C4-2B (cell line): ENCODE results near the gene NMBR.
"Not testable (repeated sequence)": the region's sequence is repeated elsewhere in the genome, so short reads cannot be mapped to it uniquely, and the experiment has no call there.

Experiments
- ZFX ChIP-seq: fragments of 450-650 bp; IDR thresholded peaks from 2 replicates; pipeline ENCODE4 v1.6.1; 2017
- TF ChIP-seq, protein P1 (sequence below): fragments of 450-650 bp; conservative IDR thresholded peaks from 2 replicates; pipeline ENCODE4 v1.5.1; 2017; ENCODE audit warnings: mild to moderate bottlenecking

DNA sequence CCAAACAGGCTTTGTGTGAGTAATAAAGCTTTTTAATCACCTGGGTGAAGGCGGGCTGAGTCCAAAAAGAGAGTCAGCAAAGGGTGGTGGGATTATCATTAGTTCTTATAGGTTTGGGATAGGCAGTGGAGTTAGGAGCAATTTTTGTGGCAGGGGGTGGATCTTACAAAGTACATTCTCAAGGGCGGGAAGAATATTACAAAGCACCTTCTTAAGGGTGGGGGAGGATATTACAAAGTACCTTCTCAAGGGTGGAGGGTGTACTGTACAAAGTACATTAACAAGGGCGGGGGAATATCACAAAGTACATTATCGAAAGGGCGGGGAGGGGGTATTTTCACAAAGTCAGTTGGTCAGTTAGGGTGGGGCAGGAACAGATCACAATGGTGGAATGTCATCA is 42.1 kb downstream of the NMBR start:
- TF ChIP-seq, protein P1, sequence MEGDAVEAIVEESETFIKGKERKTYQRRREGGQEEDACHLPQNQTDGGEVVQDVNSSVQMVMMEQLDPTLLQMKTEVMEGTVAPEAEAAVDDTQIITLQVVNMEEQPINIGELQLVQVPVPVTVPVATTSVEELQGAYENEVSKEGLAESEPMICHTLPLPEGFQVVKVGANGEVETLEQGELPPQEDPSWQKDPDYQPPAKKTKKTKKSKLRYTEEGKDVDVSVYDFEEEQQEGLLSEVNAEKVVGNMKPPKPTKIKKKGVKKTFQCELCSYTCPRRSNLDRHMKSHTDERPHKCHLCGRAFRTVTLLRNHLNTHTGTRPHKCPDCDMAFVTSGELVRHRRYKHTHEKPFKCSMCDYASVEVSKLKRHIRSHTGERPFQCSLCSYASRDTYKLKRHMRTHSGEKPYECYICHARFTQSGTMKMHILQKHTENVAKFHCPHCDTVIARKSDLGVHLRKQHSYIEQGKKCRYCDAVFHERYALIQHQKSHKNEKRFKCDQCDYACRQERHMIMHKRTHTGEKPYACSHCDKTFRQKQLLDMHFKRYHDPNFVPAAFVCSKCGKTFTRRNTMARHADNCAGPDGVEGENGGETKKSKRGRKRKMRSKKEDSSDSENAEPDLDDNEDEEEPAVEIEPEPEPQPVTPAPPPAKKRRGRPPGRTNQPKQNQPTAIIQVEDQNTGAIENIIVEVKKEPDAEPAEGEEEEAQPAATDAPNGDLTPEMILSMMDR: not testable (repeated sequence)
- TF ChIP-seq ZFX: not testable (repeated sequence)
